Measurements from ENCODE around the gene DEFB114.
A peak's percentile ranks its signal among the peaks of the same experiment; 100 is the strongest.

The DEFB114 gene

GRCh38 chr6:49939993-49940498 is 23.9 kb downstream of the DEFB114 start:
- no peak for DNase-seq
- WGBS (ENCODE audit: insufficient coverage): 100% methylated on average over 3 of the region's 3 CpGs

GRCh38 chr6:49937811-49938210 is 26.2 kb downstream of the DEFB114 start:
- no peaks in the 10 kb centered on the region for H3K27me3 ChIP-seq (replicated peaks in 2 of 5; ENCODE audit: control insufficient read depth in 4 of 5, insufficient read depth in 5 of 5, low read length in 4 of 5)
- no peak for DNase-seq
- no peaks in the 10 kb centered on the region for H3K4me1 ChIP-seq (ENCODE audit: control extremely low read depth in 1 of 4, control insufficient read depth in 4 of 4, insufficient read depth in 4 of 4, low read length in 3 of 4)
- CTCF ChIA-PET: no interaction called here
- H3K4me3 ChIP-seq (ENCODE audit: control insufficient read depth in 1 of 7, extremely low read depth in 1 of 7, insufficient read depth in 4 of 7, low read depth in 2 of 7, low read length in 6 of 7): no peak overlapping the region
- POLR2A ChIA-PET: no interaction called here
- no peaks in the 10 kb centered on the region for H3K9me3 ChIP-seq (ENCODE audit: control extremely low read depth in 1 of 5, control insufficient read depth in 4 of 5, insufficient read depth in 2 of 5, low read depth in 1 of 5, low read length in 4 of 5)
- no peaks in the 10 kb centered on the region for H3K36me3 ChIP-seq (ENCODE audit: control insufficient read depth in 4 of 4, insufficient read depth in 4 of 4, low read length in 3 of 4)
- no peak overlapping the region for H3K27ac ChIP-seq (ENCODE audit: insufficient read depth in 1 of 2, low read depth in 1 of 2, low read length in 2 of 2, poor library complexity in 1 of 2, severe bottlenecking in 2 of 2)

More at GRCh38 chr6:49939993-49940498, 23.9 kb downstream of the DEFB114 start:
- Histone ChIP-seq H3K27me3 (replicated peaks in 2 of 5; ENCODE audit: control insufficient read depth in 4 of 5, insufficient read depth in 5 of 5, low read length in 4 of 5) (no peaks in the 10 kb centered on the region), H3K4me1 (ENCODE audit: control extremely low read depth in 1 of 4, control insufficient read depth in 4 of 4, insufficient read depth in 4 of 4, low read length in 3 of 4) (no peaks in the 10 kb centered on the region), H3K9me3 (ENCODE audit: control extremely low read depth in 1 of 5, control insufficient read depth in 4 of 5, insufficient read depth in 2 of 5, low read depth in 1 of 5, low read length in 4 of 5) (no peaks in the 10 kb centered on the region), H3K4me3 (ENCODE audit: control insufficient read depth in 1 of 7, extremely low read depth in 1 of 7, insufficient read depth in 4 of 7, low read depth in 2 of 7, low read length in 6 of 7) (no peak overlapping the region), H3K27ac (ENCODE audit: insufficient read depth in 1 of 2, low read depth in 1 of 2, low read length in 2 of 2, poor library complexity in 1 of 2, severe bottlenecking in 2 of 2) (peak overlapping the region in 1 of 2 experiments; percentile 5), H3K36me3 (ENCODE audit: control insufficient read depth in 4 of 4, insufficient read depth in 4 of 4, low read length in 3 of 4) (no peaks in the 10 kb centered on the region)
- ChIA-PET POLR2A (no interaction called here), CTCF (no interaction called here)

GRCh38 chr6:49937017-49937416 is 26.9 kb downstream of the DEFB114 start:
- ChIA-PET CTCF (no interaction called here), POLR2A (no interaction called here)
- Histone ChIP-seq H3K27me3 (replicated peaks in 2 of 5; ENCODE audit: control insufficient read depth in 4 of 5, insufficient read depth in 5 of 5, low read length in 4 of 5) (no peaks in the 10 kb centered on the region), H3K9me3 (ENCODE audit: control extremely low read depth in 1 of 5, control insufficient read depth in 4 of 5, insufficient read depth in 2 of 5, low read depth in 1 of 5, low read length in 4 of 5) (no peaks in the 10 kb centered on the region), H3K27ac (ENCODE audit: insufficient read depth in 1 of 2, low read depth in 1 of 2, low read length in 2 of 2, poor library complexity in 1 of 2, severe bottlenecking in 2 of 2) (no peak overlapping the region), H3K4me1 (ENCODE audit: control extremely low read depth in 1 of 4, control insufficient read depth in 4 of 4, insufficient read depth in 4 of 4, low read length in 3 of 4) (no peaks in the 10 kb centered on the region), H3K4me3 (ENCODE audit: control insufficient read depth in 1 of 7, extremely low read depth in 1 of 7, insufficient read depth in 4 of 7, low read depth in 2 of 7, low read length in 6 of 7) (no peak overlapping the region), H3K36me3 (ENCODE audit: control insufficient read depth in 4 of 4, insufficient read depth in 4 of 4, low read length in 3 of 4) (no peaks in the 10 kb centered on the region)
- DNase-seq: no peak
- WGBS (ENCODE audit: insufficient coverage): no CpG with 5 or more reads among the region's 2 CpGs

GRCh38 chr6:49935387-49935786 is 28.6 kb downstream of the DEFB114 start:
- ChIA-PET POLR2A (no interaction called here), CTCF (no interaction called here)
- DNase-seq: no peak
- 90% methylated on average over 3 of the region's 3 CpGs for WGBS (ENCODE audit: insufficient coverage)
- Histone ChIP-seq H3K9me3 (ENCODE audit: control extremely low read depth in 1 of 5, control insufficient read depth in 4 of 5, insufficient read depth in 2 of 5, low read depth in 1 of 5, low read length in 4 of 5) (no peaks in the 10 kb centered on the region), H3K4me3 (ENCODE audit: control insufficient read depth in 1 of 7, extremely low read depth in 1 of 7, insufficient read depth in 4 of 7, low read depth in 2 of 7, low read length in 6 of 7) (no peak overlapping the region), H3K27ac (ENCODE audit: insufficient read depth in 1 of 2, low read depth in 1 of 2, low read length in 2 of 2, poor library complexity in 1 of 2, severe bottlenecking in 2 of 2) (no peak overlapping the region), H3K4me1 (ENCODE audit: control extremely low read depth in 1 of 4, control insufficient read depth in 4 of 4, insufficient read depth in 4 of 4, low read length in 3 of 4) (no peaks in the 10 kb centered on the region), H3K27me3 (replicated peaks in 2 of 5; ENCODE audit: control insufficient read depth in 4 of 5, insufficient read depth in 5 of 5, low read length in 4 of 5) (no peaks in the 10 kb centered on the region), H3K36me3 (ENCODE audit: control insufficient read depth in 4 of 4, insufficient read depth in 4 of 4, low read length in 3 of 4) (no peaks in the 10 kb centered on the region)

GRCh38 chr6:49934770-49935169 is 29.2 kb downstream of the DEFB114 start:
- no peak for DNase-seq
- WGBS (ENCODE audit: insufficient coverage): no CpG with 5 or more reads among the region's 1 CpG
- POLR2A ChIA-PET: no interaction called here
- Histone ChIP-seq H3K27me3 (replicated peaks in 2 of 5; ENCODE audit: control insufficient read depth in 4 of 5, insufficient read depth in 5 of 5, low read length in 4 of 5) (no peaks in the 10 kb centered on the region), H3K36me3 (ENCODE audit: control insufficient read depth in 4 of 4, insufficient read depth in 4 of 4, low read length in 3 of 4) (no peaks in the 10 kb centered on the region), H3K9me3 (ENCODE audit: control extremely low read depth in 1 of 5, control insufficient read depth in 4 of 5, insufficient read depth in 2 of 5, low read depth in 1 of 5, low read length in 4 of 5) (no peaks in the 10 kb centered on the region), H3K4me3 (ENCODE audit: control insufficient read depth in 1 of 7, extremely low read depth in 1 of 7, insufficient read depth in 4 of 7, low read depth in 2 of 7, low read length in 6 of 7) (no peak overlapping the region), H3K4me1 (ENCODE audit: control extremely low read depth in 1 of 4, control insufficient read depth in 4 of 4, insufficient read depth in 4 of 4, low read length in 3 of 4) (no peaks in the 10 kb centered on the region), H3K27ac (ENCODE audit: insufficient read depth in 1 of 2, low read depth in 1 of 2, low read length in 2 of 2, poor library complexity in 1 of 2, severe bottlenecking in 2 of 2) (no peak overlapping the region)
- CTCF ChIA-PET: no interaction called here

- WGBS (ENCODE audit: insufficient coverage): 98% methylated on average over 18 of the region's 21 CpGs
- no peaks in the 10 kb centered on the region for H3K9me3 ChIP-seq (ENCODE audit: control extremely low read depth in 1 of 5, control insufficient read depth in 4 of 5, insufficient read depth in 2 of 5, low read depth in 1 of 5, low read length in 4 of 5)
- no peak overlapping the region for H3K4me3 ChIP-seq (ENCODE audit: control insufficient read depth in 1 of 7, extremely low read depth in 1 of 7, insufficient read depth in 4 of 7, low read depth in 2 of 7, low read length in 6 of 7)
- H3K27ac ChIP-seq (ENCODE audit: insufficient read depth in 1 of 2, low read depth in 1 of 2, low read length in 2 of 2, poor library complexity in 1 of 2, severe bottlenecking in 2 of 2): no peak overlapping the region
- H3K27me3 ChIP-seq (replicated peaks in 2 of 5; ENCODE audit: control insufficient read depth in 4 of 5, insufficient read depth in 5 of 5, low read length in 4 of 5): no peaks in the 10 kb centered on the region
- POLR2A ChIA-PET: no interaction called here
- DNase-seq: no peak
- no peaks in the 10 kb centered on the region for H3K4me1 ChIP-seq (ENCODE audit: control extremely low read depth in 1 of 4, control insufficient read depth in 4 of 4, insufficient read depth in 4 of 4, low read length in 3 of 4)
- no peaks in the 10 kb centered on the region for H3K36me3 ChIP-seq (ENCODE audit: control insufficient read depth in 4 of 4, insufficient read depth in 4 of 4, low read length in 3 of 4)
- CTCF ChIA-PET: no interaction called here
Measured at GRCh38 chr6:49933526-49933925, 30.4 kb downstream of the DEFB114 start.

- POLR2A ChIA-PET: no interaction called here
- CTCF ChIA-PET: no interaction called here
- H3K36me3 ChIP-seq (ENCODE audit: control insufficient read depth in 4 of 4, insufficient read depth in 4 of 4, low read length in 3 of 4): no peaks in the 10 kb centered on the region
Measured at GRCh38 chr6:49929340-49929739, 34.6 kb downstream of the DEFB114 start.

More at GRCh38 chr6:49929340-49929739, 34.6 kb downstream of the DEFB114 start:
- no peak for DNase-seq
- H3K4me3 ChIP-seq (ENCODE audit: control insufficient read depth in 1 of 7, extremely low read depth in 1 of 7, insufficient read depth in 4 of 7, low read depth in 2 of 7, low read length in 6 of 7): no peak overlapping the region
- no peaks in the 10 kb centered on the region for H3K27me3 ChIP-seq (replicated peaks in 2 of 5; ENCODE audit: control insufficient read depth in 4 of 5, insufficient read depth in 5 of 5, low read length in 4 of 5)
- no peak overlapping the region for H3K27ac ChIP-seq (ENCODE audit: insufficient read depth in 1 of 2, low read depth in 1 of 2, low read length in 2 of 2, poor library complexity in 1 of 2, severe bottlenecking in 2 of 2)
- no peaks in the 10 kb centered on the region for H3K4me1 ChIP-seq (ENCODE audit: control extremely low read depth in 1 of 4, control insufficient read depth in 4 of 4, insufficient read depth in 4 of 4, low read length in 3 of 4)
- H3K9me3 ChIP-seq (ENCODE audit: control extremely low read depth in 1 of 5, control insufficient read depth in 4 of 5, insufficient read depth in 2 of 5, low read depth in 1 of 5, low read length in 4 of 5): peaks cover 0 to 3% (median 0%) of the 10 kb centered on the region in 5 experiments

Measured in common myeloid progenitor, CD34-positive (primary cell).